ENCODE results near the gene GRIK2.

GRCh38 chr6:101477436-101477835 lies 83.9 kb downstream of the GRIK2 start:
- no peak for TF ChIP-seq REST (IDR thresholded peaks at IDR 0.05; ENCODE audit: insufficient read depth in 1 of 2, low read depth in 2 of 2, low read length in 1 of 2)
- TF ChIP-seq CTCF (IDR thresholded peaks at IDR 0.05), result no peak
- no peak for TF ChIP-seq POLR2AphosphoS5 (IDR thresholded peaks at IDR 0.05; ENCODE audit: low read depth, low read length)
- TF ChIP-seq TCF7L2 (IDR thresholded peaks at IDR 0.05; ENCODE audit: low read depth, low read length), result no peak
